HG03457 (cell line): ENCODE data around the gene CCDC159.
A peak's percentile ranks its signal among the peaks of the same experiment; 100 is the strongest.
"Not testable (repeated sequence)": the region's sequence is repeated elsewhere in the genome, so short reads cannot be mapped to it uniquely, and the experiment has no call there.

Source experiments
- ATAC-seq: cut with Tn5 transposase; IDR thresholded peaks from one replicate; pipeline ENCODE4 v1.9.1; 2021; ENCODE audit warnings: moderate number of reproducible peaks; ENCODE audit not compliant: unreplicated experiment

CCDC159 gene

DNA sequence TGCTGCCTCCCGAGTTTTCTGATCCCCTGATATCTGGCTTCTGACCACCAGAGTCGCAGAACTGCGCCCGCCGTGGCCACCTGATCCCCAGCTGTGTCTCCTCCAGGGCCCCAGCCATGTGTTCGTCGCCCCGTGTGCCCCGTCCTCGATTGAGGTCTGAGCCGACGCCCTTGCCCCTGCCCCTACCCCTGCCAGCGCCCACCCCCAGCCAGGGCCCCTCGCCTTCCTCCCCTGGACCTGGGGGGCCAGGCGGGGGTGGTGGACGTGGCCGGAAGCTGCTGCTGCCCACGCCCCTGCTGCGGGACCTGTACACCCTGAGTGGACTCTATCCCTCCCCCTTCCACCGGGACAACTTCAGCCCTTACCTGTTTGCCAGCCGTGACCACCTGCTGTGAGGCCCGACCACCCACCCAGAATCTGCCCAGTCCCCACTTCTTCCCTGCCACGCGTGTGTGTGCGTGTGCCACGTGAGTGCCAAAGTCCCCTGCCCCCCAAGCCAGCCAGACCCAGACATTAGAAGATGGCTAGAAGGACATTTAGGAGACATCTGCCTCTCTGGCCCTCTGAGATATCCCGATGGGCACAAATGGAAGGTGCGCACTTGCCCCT is 18.1 kb downstream of the CCDC159 start:
- no peak for ATAC-seq

DNA sequence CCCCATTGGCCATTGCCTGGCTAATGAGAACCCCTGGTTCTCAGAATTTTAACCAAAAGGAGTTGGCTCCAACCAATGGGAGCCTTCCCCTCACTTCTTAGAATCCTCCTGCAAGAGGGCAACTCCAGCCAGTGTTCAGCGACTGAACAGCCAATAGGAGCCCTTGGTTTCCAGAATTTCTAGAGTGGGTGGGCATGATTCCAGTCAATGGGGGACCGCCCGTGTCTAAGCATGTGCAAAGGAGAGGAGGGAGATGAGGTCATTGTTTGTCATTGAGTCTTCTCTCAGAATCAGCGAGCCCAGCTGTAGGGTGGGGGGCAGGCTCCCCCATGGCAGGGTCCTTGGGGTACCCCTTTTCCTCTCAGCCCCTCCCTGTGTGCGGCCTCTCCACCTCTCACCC is 18.6 kb downstream of the CCDC159 start:
- ATAC-seq: no peak

DNA sequence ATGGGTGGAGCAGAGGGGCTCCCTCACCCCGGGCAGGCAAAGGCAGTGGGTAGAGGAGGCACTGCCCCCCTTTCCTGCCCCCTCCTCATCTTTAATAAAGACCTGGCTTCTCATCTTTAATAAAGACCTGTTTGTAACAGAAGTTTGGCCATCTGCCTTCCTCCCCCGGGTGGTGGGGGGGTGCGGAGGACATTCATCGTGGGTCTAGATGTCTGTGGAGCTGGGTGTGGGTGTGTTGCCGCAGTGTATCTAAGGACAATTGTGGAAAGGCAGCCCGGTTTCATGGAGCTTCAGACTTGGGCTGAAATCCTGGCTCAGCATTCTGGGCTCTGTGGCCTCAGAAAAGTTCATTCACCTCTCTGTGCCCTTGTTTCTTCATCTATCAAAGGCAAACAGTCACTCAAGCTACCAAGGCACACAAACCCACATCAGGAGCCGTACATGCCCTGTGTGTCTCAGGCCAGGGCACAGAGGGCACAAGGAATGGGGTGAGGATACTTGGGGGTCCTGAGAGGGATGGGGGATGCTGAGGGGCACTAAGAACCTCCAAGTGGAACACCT is 19.3 kb downstream of the CCDC159 start:
- ATAC-seq: no peak

DNA sequence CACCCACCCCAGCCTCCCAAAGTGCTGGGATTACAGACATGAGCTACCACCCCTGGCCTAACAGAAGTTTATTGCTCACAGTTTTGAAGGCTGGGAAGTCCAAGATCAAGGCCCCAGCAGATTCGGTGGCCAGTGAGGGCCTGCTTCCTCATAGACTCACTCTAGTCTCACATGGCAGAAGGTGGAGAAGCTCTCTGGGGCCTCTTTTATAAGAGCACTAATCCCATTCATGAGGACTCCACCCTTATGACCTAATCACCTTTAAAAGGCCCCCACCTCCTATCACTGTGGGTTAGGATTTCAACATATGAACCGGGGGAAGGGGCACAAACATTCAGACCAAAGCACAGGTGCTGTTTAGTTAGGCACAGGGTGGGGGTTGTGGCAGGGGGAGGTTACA is 21.2 kb downstream of the CCDC159 start:
- ATAC-seq: no peak

DNA sequence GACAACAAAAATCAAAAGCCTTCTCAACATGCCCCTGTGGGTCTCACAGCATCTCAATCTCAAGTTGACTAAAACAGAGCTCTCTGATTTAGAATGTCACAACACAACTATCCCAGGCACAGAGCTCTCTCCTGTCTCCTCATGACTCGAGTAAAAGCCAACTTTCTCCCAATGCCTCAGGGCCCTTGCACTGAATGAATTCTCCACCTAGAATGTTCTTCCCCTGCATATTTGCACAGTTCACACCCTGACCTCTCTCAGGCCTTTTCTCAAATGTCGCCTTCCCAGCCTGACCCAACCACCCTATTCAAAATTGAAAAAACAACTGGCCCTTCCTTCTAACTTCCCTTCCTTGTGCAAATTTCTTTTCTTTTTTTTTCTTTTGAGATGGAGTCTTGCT is 24.4 kb downstream of the CCDC159 start:
- no peak for ATAC-seq

DNA sequence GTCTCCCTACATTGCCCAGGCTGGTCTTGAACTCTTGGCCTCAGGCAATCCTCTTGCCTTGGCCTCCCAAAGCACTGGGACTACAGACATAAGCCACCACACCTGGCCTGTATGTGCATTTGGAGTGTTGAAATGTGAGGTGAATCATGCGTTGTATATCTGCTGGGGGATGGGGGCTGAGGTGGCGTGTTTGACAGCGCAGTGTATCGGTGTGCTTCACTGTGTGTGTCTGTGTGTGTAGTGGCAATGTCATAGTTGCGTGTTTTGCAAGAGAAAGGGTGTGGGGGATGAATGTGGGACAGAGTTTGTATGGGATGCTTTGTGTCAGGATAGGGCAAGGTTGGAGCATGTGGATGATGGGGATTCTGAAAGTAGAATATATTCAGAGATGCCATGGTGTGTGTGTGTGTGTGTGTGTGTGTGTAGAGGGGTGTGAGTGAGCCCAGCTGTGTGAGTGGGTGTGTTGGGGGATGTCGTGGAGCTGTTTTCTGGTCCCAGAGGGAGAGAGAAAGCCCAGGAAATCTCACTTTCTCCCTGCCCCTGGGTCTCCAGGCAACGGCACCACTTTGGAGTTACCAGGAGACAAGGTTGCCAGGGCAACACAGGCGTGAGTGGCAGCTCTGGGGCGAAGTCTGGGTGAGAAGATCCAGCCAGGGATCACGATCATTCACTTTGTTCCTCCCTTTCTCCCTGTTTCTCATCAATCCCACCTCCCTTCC is 27.0 kb downstream of the CCDC159 start:
- no peak for ATAC-seq

DNA sequence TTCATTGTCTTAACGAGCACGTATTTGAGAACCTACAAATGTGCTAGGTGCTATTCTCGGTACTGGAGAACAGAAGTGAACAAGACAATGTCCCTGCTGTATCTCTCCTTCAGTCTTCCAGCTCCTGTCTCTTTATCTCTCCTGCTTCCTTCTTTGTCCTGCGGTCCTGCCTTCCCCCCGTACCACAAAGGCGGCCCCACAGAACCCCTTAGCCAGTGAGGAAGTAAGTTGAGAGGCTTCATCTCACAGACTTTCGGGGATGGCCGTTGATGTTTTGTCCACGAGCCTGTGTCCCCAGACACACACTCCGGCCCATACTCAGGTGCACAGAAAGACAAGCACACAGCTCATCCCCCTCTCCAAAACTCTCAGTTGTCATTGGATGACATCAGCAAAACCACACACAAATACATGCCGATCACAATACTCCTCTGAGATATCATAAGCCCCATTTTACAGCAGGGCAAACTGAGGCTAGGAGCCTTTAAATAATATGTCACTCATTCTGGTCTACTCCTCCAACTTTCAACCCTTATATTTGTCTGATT is 27.6 kb downstream of the CCDC159 start:
- no peak for ATAC-seq

DNA sequence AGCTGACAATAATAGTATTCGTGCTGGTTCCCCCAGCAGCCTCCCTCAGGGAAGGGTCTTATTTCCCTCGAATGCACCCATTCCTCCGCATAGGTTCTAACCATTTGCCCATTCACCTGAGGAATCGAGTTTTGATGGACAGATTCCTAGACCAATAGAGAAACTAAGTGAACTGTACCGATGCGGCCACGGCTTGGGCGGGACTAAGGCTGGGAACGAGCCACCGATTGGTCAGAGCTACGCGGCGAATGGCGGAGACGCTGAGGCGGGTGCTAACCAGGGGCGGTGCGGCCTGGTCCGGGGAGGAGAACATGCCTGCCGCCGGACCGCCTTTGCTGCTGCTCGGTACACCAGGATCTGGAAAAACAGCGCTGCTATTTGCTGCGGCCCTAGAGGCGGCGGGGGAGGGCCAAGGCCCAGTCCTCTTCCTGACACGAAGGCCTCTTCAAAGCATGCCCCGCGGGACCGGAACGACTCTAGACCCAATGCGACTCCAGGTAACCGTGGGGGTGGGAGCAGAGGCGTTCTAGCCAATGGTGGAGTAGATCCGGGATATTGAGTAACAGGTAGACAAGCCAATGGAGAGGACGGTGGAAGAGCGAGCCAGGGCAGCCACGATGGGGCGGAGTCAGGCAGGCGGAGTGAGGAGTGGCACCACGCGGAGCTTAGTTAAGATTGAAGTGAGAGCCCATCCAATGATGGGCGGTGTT is 28.3 kb downstream of the CCDC159 start, which contains the start of gene SWSAP1:
SWSAP1 (plus strand) TSS at position 234 of the 710 bp plus-strand sequence; CDS start at position 249, 15 bp downstream.
- ATAC-seq: peak; percentile 86

DNA sequence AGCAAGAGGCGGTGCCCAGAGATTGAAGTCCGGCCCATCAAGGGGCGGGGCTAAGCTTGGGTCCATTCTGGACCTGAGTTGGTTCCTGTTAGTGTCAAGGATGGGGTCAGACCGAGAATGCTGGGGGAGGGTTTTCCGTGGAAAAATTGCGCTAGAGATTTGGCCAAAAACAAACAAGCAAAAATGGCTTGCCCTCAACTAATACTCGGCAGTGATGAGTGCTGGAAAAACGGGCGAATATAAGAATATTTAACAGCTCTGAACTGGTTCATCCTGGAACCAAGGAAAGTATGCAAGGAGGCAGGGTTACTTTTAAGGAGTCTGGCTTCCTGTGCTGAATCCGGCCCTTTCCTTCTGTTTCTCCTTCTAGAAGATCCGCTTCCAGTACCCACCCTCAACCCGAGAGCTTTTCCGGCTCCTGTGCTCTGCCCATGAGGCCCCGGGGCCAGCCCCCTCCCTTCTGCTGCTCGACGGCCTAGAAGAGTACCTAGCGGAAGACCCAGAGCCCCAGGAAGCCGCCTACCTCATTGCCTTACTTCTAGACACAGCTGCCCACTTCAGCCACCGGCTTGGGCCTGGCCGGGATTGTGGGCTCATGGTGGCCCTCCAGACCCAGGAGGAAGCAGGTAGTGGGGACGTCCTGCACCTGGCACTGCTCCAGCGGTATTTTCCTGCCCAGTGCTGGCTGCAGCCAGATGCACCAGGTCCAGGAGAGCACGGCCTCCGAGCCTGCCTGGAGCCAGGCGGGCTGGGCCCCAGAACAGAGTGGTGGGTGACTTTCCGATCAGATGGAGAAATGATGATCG is 29.0 kb downstream of the CCDC159 start:
- ATAC-seq: no peak

DNA sequence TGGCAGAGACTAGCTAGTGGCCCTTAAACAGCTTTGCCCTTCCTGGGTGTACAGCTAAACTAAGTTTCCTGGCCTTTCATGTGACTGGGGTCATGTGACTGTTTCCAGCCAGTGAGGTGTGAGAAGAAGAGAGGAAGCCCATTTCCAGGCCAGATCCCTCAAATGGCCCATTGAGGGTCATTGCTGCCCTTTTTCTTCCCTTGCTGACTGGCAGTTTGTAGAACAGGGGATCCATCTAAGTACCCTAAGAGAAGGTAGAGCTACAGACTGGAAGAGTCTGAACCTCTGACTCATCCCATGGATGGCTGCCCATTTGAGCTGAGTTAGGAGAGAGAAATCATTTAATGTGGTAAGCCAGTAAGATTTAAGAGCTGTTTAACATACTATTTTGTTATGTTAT is 30.9 kb downstream of the CCDC159 start:
- no peak for ATAC-seq

DNA sequence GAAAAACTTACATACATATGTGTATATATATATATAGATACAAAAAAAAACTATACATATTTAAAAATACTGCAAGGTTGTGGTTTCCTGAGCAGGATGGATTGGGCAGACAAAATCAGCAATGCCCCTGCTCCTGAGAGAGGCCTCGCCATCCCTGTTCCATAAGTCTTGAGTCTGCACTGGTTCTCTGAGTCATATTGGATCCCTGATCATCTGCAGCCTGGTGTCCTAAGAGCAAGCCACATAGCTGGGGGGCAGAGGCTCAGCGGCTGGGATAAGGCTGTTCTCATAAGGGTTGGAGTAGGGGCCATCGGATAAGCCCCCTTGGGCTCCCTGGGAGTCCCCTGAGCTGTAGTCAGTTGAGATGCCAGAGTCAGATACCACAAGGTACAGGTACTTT is 31.4 kb downstream of the CCDC159 start:
- ATAC-seq: no peak

DNA sequence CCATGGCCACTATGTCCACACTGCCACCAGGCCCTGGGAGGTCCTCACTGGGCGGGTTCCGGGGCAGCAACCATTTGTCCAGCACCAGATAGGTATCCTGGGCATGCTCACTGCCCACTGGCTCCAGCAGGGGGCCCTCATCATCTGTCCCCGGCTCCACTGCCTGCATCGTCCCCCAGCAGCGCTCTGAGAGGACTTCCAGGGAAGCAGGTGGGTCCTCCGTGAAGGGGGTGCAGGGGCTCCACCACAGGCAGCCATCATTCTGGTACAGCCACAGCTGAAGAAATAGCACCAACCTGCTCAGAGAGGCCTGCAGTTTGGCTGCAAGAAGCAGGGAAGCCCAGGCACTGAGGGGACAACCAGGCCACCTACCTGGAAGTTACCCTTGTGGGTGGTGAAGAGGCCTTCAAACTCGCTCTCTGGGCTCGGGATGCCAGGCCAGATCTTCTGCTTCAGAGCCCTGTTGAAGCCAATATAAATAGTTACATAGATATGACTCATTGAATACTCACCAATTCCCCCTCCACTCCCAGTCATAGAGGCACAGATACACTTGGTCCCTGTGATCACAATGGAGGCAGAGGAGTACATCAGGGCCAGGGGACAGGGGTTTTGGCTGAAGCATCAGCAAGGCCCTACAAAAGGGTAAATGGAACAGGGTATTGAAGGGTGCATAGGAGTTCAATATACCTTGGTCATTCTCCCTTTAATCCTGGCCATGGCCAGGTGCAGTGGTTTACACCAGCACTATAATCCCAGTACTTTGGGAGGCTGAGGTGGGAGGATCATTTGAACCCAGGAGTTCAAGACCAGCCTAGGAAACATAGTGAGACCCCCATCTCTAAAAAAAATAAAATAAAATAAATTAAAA is 32.2 kb downstream of the CCDC159 start:
- ATAC-seq: no peak

DNA sequence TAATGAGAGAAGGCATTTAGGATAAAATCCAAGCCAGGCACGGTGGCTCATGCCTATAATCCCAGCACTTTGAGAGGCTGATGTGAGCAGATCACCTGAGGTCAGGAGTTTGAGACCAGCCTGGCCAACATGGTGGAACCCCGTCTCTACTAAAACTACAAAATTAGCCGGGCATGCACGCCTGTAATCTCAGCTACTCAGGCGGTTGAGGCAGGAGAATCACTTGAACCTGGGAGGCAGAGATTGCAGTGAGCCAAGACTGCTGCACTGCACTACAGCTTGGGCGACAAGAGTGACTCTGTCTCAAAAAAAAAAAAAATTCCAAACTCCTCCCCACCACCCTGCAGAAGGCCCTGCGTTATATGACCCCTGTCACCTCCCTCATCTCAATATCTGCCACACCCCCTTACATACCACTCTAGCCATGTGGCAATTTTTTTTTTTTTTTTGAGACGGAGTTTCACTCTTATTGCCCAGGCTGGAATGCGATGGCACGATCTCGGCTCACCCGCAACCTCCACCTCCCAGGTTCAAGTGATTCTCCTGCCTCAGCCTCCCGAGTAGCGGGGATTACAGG is 33.0 kb downstream of the CCDC159 start:
- ATAC-seq: not testable (repeated sequence)

DNA sequence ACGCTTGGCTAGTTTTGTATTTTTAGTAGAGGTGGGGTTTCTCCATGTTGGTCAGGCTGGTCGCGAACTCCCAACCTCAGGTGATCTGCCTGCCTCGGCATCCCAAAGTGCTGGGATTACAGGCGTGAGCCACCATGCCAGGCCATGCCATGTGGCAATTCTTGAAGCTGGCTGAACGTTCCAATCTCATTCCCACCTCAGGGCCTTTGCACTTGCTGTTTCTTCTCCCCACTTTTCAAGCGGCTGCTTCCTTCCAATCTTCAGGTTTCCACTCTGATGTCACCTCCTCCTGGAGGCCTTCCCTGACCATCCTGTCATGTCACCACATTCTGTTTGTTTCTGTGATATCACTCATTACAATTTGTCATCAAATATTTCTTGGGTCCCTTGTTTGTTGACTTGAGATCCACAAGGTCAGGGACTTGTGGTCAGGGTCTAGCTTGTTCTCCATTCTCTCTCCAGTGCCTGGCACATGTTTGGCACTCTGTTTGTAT is 33.6 kb downstream of the CCDC159 start:
- ATAC-seq: no peak

DNA sequence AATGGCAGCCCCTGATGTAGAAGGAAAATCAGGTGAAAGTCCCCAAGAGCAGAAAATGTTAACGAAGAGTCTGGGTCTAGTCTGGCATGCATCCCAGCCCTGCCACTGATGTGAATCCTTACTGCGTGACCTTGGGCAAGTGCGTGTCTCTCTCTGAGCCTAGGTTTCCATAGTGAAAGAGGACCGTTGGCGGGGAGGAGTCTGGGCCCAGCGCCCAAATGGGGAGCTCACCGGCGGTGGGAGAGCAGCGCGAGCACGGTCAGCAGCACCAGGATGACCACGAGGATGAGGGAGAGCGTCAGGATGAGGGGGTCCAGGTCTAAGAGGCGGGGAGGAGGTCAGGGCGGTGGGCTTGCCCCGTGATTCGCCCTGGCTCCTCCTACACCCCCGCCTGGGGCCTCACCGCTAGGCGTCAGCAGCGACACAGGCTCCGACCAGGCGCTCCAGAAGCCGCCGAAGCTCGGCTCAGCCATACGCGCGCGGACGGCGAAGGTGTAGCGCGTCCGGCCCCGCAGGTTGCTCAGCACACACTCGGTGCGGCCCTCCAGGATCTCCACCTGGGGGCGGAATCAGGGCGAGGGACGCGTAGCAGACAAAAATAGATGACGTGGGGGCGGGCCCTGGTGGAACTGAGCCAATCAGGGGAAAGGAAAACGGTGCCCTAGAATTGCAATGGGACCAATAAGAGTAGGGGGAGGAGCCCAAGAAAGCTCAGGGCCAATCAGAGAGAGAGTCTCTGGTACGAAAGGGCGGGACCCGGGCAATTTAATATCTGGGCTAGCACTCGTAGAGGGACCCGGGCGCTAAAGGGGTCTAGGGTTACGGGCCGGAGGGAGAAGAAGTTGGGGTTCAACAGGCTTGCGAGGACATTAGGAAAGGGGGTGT is 34.6 kb downstream of the CCDC159 start:
- ATAC-seq: peak; percentile 48

DNA sequence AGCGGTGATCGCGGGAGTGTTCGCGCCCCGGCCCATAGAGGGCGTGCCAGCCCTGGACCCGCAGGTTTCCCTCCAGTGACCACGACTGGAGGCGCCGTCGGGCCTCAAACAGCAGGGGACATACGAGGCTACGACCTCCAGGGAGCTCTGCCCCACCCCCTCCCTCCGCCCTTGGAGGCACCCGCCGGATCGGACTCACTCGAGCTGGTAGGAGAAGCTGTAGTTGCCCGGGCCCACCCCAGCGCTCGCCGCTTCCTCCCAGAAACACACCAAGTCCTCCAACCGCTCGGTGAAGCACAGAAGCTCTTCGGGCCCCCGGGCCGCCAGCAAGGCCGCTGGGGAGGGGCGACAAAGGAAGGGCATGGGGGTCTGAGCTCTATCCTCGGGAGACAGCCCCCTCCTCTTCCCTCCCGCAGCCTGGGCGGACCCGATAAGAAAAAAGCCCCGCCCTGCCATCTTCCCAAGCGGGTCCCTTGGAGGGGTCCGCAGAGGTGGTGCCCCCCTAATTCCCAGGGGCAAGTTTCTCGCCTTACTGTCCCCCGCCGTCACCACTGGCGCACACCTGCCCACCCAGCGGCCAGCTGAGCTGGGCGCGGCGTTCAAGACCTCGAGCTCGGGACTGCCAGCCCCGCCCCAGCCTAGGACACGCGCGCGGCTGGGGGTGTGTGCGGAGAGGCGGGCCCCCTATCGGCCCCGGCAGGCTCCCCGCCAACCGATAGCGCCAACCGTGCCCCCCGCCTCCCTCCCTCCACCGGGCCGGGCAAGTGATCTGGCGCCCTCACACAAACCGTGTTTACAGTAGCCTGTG is 36.8 kb downstream of the CCDC159 start:
- no peak for ATAC-seq

DNA sequence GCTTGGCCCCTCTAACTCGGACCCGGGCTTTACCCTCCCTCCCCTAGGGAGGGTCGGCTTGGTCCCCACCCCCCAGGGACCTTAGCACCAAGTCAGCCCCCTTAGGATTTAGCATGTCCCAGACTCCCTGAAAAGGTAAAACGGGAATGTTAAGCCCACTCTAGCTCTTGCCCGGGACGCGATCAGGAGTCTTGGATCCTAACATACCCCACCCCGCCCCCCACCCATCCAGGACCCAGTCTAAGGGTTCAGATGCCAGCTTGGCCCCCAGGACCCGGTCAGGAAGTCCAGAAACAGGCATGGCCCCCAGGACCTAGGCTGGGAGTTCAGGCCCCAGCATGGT is 37.4 kb downstream of the CCDC159 start:
- no peak for ATAC-seq

DNA sequence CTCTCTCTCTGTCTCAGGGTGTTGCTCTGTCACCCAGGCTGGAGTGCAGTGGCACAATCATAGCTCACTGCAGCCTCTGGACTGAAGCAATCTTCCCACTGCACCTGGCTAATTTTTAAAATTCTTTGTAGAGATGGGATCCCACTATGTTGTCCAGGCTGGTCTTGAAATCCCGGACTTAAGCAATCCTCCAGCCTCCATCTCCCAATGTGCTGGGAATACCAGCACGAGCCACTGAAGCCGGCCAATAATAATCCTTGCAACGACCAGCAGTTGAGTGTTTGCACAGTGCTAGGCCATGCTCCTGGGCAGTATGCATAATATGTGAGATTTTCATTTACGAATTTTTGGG is 38.4 kb downstream of the CCDC159 start:
- ATAC-seq: no peak
